ENCODE data around the gene PGAP2.

PGAP2 gene

DNA sequence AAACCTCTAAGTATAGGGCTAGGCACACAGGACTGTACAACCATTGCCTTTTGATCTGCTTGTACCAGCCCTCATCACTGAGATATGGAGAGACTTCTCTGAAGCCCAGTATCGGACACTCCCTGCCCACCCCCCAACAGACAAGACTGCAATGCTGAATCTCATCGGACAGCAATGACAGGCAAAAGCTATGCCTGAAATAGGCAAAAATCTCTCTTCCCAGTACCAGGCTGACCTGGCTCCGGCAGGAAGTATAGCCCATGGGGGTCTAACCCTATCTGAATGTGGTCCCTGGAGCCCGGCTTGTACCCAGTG lies 25.9 kb downstream of the PGAP2 start:
- DNase-seq = no peak

DNA sequence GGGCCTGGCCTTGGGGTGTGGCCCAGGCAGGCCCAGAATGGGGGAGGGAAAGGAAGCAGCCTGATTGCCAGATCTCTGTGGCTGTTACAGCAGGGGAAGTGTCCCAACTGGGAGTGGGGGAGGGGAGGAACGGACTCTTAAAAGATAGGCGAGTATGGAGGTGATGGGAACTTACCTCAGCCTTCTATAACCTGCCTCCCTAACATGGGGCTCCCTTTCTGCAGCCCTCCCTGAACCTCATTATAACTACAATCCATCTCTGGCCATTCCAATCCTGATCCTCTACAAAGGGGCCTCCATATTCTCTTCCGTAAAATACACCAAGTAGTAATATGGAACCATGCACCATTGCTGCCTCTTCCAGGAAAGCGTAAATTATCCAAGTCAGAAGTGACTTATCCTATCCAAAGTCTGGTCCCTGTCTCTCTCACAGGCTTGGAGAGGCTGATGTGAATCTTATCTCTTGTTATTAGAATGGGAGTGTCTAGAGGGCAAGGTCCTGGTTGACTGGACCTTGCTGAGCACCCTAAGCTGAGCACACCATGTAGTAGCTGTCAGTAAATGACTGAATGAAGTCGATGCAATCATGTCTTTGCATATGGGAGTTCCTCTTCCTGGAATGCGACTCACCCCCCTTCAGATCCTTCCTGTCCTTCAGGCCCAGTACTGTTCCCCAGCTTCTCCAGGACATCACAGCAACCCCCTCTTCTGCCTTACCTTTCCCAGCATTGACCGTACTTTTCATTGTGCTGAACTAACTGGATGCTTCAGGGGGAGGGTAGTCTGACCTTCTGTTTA lies 26.5 kb downstream of the PGAP2 start:
- DNase-seq = peak in 7 of 14 donors; percentile 20 to 44 (median 36)

DNA sequence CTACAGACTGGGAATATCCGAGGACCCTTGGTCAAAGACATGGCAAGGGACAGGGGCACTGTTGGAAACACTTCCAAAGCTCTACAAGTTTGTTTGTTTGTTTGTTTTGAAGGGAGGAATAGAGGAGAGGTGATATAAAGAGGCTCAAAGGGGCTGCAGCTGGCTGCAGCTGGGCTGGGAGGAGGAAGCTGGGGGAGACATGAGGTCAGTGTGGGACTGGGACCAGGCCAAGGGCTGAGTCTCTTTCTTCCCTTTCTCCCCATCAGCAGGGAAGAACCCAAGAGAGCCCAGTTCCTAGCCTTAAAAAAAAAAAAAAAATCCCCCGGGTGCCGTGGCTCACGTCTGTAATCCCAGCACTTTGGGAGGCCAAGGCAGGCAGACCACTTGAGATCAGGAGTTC lies 27.4 kb downstream of the PGAP2 start:
- peak in 5 of 14 donors; percentile 6 to 34 (median 20) for DNase-seq

DNA sequence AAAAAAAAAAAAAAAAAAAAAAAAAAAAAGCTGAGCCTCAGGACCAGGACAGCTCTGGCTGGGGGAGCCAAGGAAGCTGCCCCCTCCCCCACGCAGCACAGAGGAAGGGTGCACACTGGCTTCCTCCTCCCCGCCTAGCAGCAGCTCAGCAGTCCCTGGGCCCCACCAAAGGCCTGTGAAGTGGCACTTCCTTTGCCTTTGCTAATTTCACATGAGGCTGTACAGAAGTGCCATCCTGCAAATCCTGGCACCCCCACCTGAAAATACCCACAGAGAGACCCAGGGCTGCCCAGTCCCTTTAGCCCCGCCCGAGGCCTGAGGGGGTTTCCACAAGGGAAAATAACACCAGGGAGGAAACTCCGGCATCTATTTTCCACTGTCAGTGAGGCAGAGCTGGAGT lies 28.5 kb downstream of the PGAP2 start:
- DNase-seq = peak in 4 of 14 donors; percentile 16 to 41 (median 22)

DNA sequence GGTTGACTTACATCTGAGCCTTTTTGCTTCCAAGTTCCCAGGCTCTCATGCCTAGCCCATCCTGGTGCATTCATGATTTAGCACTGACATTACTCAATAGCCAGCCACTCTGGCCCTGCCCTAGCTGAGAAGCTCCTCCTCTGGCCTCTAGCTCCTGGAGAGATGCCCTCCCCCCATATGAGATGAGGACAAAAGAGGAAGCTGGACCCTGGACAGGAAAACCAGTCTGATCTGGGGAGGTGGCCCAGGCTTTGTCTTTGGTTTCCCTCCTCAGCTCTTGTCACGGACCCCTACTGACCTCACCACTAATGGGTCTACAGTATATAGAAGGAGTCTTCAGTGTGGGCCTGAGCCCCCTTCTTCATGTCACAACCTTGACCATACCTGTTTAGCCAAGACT lies 29.4 kb downstream of the PGAP2 start:
- DNase-seq = peak in 8 of 14 donors; percentile 10 to 60 (median 34)

DNA sequence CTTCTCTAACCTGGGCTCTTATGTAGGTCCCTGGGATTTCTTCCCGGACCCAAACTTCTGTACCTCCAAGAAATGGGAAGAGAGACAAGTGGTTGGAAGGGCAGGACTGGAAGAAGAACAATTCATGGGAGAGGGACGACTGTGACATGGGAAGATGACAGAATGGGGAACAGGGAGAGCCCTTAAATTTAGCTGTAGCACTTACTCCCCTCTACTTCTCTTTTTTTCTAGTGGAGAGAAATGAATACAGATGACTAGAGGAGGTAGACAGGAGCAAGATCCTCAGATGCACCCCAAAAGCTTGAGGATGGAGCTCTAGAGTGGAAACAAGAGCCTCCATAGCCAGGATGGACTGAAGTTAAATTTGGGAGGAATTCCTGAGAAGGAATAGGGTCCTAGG lies 30.1 kb downstream of the PGAP2 start:
- DNase-seq = no peak

DNA sequence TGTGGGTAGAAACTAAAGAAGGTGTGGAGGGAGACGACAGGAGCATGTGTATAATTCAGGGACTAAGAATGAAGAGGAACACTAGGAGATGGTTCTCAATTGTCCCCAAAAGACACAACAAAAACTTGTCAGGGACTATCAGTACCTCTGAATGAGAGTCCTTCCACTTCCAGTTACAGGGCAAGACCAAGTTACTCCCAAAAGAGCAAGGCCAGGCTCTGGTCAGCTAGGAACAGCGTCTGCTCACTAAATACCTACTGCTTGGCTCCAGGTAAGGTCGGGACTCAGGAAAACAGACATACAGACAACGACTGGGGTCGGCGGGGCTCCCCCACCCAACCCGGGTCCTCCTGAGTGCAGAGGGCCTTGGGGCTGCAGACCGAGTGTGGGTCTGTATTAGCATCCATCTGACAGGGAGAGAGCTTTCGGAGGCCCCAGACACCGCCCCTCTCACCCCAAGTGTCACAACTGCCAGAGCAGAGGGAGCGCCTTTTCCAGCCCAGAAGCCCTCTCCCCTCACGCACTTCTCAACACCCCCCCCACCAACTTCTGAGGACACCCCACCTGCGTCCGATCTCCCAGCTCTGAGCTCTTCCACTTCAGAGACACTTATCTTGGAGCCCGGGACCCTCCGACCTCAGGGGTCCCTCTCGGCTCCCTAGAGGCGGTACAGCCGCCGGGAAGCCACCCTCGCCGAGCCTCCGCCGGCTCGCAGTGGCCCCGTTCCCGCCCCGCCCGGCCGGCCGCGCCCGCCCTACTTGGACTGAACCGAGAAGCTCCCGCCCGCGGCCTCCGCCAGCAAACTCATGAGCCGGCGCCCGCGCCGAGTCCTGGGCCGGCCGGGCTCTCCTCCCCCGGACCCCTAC lies 31.9 kb downstream of the PGAP2 start:
- DNase-seq = peak in 4 of 14 donors; percentile 15 to 79 (median 54)

DNA sequence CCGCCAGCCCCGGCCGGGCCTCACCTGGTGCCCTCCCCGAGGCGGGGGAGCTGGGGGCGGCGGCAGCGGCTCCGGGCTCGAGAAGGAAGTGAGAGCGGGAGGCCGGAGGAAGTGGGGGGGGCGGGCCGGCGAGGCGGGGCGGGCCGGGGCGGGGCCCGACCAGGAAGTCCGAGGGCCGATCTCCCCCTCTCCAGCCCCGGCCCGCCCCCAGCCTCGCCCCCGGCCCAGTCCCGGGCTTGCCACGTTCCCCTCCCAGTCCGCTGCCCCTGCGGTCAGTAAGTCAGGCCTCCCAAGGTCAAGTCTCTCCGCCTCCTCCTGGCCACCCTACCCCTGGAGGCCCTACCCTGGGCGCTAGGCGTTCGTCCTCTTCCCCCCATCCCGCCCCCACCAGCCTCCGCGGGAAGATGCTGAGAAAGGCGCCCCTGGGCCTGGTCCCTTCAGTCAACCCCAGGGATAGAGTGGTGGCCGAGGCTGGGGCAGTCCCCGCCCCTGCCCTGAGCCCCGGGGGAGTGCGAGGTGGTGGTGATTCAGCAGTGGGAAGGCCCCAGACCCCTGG lies 32.6 kb downstream of the PGAP2 start, which contains the start of gene RHOG:
Gene RHOG (minus strand): TSS at position 90 of the 556 bp plus-strand sequence. CDS start 12,821 bp downstream, outside the sequence.
- peak in 13 of 14 donors; percentile 12 to 92 (median 84) for DNase-seq

DNA sequence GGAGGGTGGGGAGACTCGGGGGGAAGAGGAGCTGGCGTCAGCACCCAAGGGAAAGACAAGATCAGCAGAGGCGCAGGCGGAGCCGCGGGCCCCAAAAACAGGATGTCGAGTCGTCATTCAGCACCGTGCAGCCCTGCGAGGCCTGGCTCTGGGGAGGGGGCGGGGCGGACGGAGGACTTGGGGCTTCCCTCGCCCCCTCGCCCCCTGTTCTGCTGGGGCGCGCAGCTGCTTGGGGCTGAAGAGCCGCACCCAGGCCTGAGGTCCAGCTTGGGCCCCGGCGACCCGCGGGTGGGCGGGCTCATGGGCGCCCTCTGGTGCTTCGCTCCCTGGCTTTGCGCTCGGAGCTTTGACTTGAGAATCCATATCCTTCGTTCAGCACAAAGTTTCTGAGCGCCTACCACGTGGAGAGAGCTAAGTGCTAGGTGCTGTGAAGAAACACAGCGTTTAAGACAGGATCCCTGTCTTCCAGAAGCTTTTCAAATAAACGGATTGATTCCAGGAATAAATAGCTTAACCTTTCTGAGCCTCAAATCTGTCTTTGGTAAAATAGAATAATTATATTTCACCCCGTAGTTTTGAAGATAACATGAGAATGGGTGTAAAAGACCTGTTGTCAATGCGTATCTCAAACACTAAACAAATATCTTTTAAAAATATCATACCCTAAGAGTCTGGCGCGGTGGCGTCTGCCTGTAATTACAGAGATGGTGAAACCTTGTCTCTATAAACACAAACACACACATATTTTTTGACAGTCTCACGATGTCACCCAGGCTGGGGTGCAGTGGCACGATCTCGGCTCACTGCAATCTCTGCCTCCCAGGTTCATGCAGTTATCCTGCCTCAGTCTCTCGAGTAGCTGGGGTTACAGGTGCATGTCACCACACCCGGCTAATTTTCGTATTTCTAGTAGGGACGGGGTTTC lies 33.3 kb downstream of the PGAP2 start:
- DNase-seq = peak in 12 of 14 donors; percentile 68 to 92 (median 86)

DNA sequence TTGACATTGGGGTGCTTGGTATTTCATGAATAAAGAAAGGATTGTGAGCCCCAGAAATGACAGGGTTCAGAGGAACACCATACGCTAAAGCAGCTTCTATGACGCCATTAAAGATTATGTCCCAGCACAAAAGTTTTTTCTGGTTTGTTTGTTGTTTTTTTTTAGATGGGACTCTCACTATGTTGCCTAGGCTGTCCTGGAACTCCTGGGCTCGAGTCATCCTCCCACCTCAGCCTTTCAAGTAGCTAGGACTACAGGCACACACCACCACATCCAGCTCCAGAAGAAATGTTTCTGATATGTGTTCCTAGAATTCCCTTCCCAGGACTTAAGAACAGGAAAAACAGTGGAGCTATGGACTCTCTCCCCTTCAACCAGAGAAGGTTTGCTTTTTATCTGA lies 35.0 kb downstream of the PGAP2 start:
- DNase-seq = no peak

DNA sequence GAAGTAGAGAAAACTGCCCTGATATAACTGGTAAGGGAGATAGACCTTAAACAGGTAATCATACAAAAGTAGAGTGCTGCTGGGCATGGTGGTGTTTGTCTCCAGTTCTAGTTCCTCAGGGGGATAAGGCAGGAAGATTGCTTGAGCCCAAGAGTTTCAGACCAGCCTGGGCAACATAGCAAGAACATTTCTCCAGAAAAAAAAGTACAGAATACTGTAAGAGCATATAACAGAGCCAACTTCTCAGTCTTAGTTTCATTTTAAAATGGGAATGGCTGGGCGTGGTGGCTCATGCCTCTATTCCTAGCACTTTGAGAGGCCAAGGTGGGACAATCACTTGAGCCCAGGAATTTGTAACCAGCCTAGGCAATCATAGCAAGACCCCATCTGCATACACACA lies 36.9 kb downstream of the PGAP2 start:
- DNase-seq = no peak

DNA sequence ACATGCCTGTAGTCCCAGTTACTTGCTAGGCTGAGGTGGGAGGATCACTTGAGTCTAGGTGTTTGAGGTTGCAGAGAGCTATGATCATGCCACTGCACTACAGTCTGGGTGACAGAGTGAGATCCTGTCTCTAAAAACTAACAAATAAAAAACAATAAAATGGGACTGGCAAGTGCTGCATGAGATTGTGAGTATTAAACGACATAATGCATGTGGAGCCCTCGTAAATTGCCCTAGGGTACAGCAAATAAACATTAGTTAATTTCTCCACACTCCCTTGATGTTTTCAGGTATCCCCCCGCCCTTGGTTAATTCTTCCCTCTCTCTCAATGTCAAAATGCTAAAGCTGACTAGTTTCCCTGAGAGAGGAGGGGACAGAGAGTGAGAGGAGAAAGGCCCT lies 37.3 kb downstream of the PGAP2 start:
- DNase-seq = no peak

DNA sequence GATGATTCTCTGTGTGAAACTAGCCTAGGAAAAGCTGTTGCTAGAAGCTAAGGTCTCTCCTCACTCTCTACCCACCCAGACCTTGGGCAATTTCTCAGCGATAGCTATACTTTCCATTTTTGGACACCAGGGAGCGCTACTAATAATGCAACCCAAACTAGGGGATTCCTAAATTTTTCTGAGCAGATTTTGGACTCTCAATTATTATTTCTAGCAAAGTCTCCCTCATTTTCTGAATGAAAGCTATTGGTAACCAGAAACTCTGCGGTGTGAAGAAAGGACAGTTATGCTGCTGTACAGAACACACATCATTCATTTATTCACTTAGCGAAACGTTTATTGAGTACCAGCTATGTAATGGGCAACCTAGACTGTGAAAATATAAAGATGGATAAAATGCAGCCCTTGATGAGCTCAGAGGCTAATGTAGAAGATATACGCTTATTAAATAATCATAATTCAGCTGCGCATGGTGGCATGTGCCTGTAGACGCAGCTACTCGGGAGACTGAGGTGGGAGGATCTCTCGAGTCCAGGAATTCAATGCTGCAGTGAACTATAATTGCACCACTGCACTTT lies 41.0 kb downstream of the PGAP2 start:
- peak in 1 of 14 donors; percentile 11 for DNase-seq

DNA sequence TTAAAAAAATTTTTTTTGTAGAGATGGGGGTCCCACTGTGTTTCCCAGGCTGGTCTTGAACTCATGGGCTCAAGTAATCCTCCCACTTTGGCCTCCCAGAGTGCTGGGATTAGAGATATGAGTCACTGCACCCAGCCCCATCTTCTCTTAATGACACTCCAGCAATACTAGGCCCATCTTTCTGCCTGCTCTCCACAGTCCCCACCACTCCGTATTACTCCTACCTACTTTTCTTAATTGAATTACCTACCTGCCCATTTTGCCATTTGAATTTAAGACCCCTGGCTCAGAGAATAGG lies 45.1 kb downstream of the PGAP2 start:
- no peak for DNase-seq

DNA sequence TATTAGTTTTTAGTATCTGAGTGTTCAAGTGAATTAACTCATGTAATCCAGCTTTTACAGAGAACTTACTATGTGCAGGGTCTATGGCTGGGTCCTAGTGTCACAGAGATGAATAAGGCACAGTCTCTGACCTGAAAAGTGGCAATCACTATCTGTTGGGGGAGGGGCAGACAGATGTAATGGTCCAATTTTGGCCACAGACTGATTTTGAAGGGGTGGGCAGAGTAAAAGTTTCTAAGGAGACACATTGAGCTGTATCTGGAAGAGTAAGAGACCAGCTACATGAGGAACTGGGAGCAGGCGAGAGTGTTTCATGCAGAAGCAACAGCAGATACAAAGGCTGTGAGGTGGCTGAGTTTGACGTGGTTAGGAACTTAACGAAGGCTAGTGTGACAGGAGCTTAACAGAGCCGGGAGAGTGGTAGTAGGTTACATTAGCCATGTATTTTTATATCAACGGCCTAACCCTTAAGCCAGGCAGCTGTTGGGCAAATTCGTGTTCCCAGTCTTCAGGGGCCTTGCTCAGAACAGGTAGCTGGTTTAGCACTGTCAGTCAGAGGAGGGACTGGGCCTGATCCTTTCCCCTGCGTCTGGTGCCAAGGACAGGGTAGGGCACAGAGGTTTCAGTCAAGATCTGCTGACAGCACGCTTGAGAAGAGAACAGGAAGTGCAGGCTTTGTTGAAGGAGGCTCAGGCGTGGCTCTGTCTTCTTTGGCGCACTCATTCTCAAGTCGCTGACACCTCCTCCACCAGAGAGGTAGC lies 45.7 kb downstream of the PGAP2 start:
- peak in 3 of 14 donors; percentile 33 to 51 (median 45) for DNase-seq

DNA sequence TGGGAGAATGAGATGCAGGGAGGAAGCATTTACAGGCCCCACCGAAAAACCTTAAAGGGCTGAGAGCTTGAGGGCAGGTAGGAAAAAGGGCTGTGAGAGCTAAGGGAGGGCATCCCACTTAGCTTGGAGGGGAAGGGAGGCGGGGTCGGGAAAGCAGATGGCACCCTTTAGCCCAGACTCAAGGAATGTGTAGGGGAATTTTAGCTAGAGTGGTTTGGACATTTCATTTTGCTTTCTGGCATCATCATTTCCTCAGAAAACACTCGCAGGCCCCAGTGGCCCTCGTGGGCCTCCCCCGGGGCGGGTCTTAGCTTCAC lies 46.3 kb downstream of the PGAP2 start:
- no peak for DNase-seq

DNA sequence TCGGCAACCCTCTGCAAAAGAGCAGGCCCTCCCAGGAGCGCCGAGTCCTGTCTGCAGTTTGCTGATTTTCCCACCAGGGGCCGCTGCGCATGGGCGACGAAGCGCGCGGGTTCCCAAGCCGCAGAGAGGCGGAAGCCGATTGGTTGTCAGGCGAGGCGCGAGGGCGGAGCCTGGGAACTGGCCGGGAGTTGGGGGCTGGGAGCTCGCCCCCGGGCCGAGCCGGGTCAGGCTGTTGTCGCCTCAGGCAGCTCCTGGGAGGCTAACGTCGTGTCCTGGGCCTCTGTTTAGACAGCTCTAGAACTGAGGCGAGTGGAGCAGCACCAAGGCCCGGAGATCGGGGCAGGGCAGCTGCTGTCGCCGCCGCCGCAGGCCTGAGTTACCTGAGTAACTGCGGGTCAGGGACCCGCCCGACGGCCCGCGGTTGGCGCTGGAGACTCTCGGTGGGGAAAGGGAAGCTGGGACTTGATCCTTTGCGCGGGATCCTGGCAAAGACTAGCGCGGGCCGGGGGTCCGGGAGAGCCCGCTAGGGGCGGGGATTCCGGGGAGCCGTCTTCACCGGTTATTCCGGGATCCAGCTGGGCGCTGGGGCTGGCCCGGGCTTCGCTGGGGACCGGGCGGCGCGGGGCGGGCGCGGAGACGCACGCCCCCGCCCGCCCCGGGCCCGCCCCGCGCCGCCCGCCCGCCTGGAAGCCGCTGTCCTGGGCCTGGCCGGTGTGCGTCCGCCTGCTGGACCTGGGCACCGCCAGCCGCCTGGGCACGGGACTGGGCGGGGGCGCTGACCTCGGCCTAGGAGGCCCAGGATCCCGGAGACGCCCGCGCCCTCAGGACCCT lies 46.8 kb downstream of the PGAP2 start, which contains the start of gene STIM1:
Gene STIM1 (plus strand): TSS at position 688 of the 831 bp plus-strand sequence. CDS start 607 bp downstream, outside the sequence.
- peak; percentile 44 to 95 (median 90) for DNase-seq

DNA sequence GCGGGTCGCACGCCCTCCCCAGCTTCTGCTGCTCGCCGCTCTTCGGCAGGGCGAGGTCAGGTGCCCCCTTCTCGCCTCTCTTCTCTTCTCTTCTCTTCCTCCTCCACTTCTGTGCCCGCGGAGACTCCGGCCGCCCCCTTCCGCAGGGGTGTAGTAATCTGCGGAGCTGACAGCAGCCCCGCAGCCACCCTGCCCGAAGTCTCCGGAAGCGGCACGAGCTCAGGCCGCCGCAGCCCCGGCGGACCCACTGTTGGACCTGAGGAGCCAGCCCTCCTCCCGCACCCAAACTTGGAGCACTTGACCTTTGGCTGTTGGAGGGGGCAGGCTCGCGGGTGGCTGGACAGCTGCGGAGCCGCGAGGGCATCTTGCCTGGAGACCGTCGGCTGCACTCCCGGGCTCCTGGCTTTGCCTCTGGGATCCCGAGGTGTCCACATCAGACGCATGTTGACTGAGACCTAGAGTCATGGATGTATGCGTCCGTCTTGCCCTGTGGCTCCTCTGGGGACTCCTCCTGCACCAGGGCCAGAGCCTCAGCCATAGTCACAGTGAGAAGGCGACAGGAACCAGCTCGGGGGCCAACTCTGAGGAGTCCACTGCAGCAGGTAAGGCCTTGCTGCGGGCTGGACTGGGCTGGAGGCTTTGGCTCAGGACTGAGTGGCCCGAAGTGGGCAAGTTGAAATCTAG lies 47.6 kb downstream of the PGAP2 start:
- peak in 6 of 14 donors; percentile 32 to 59 (median 46) for DNase-seq

DNA sequence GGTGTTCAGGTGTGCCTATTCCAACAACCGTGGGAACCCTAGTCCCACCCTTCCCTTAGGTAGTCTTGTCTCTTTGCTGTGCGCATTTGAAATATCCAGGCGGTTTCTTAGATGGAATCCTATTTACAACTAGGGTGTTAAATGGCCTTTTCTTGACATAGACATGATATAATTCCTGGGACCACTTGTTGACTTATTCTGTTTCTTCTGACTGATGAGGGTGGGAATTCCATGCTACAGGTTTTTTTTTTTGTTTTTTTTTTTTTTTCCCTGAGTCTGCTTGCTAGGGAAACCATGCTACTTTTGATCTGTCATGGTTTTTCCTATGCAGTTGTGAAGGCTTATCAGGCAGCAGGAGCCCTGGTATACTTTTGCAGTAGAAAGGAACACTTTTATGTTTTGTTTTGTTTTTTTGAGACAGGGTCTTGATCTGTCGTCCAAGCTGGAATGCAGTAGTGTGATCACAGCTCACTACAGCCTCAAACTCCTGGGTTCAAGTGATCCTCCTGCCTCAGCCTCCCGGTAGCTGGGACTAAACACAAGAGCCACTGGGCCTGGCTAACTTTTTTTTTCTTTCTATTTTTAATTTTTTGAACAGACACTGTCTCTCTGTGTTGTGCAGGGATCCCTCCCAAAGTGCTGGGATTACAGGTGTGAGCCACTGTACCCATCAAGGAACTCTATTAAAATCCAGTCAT lies 48.6 kb downstream of the PGAP2 start:
- DNase-seq = no peak

Data from C1 segment of cervical spinal cord (tissue), 14 donors.